GM18508 (cell line): ENCODE results near the gene PATE4.
A peak's percentile ranks its signal among the peaks of the same experiment; 100 is the strongest.

Experiments used
- ATAC-seq: cut with Tn5 transposase; IDR thresholded peaks from one replicate; pipeline ENCODE4 v1.9.1; 2021; ENCODE audit warnings: moderate number of reproducible peaks; ENCODE audit not compliant: insufficient read depth, unreplicated experiment

PATE4 gene

GRCh38 chr11:125886997-125887372 is 53.9 kb downstream of the PATE4 start:
- ATAC-seq, result peak; percentile 1

- ATAC-seq, result peak; percentile 80
These were observed 54.5 kb downstream of the PATE4 start, which contains the start of gene HYLS1 for GRCh38 chr11:125887373-125888324. Gene HYLS1, plus strand, starts transcription at chr11:125887668. Its CDS starts 11,701 bp downstream, at chr11:125899369.
